K562 (cell line): Measurements from ENCODE around the gene CSMD2. TPM values are rescaled to one million over a fixed set of nuclear protein-coding genes. Genes with fewer than 3 reads are reported as not detected.

Experiments
- ATAC-seq: fragments of 200-7000 bp; cut with Tn5 transposase; 3 replicates; pipeline ENCODE4 v1.9.1; 2020; ENCODE audit warnings: moderate library complexity
- BruUV-seq: library from RNA; stranded (reverse); fragments of 400-500 nt; replicated peaks from 2 replicates; lab custom pipeline; 2021; lab: Mats Ljungman, UMichigan
- CTCF ChIA-PET: fragments of 300-600 bp; formaldehyde crosslinking; extraction: SDS; loops from one replicate; lab custom pipeline; 2021; ENCODE audit warnings: low intra/inter-chr PET ratio; lab: Yijun Ruan, JAX
- POLR2A ChIA-PET: fragments of 300-600, 350-650 bp; sonication (Branson Sonifier 250); formaldehyde crosslinking; extraction: SDS; loops from one replicate; lab custom pipeline; 2021; ENCODE audit warnings: antibody characterized with exemption, inconsistent platforms; lab: Yijun Ruan, JAX
- DNase-seq, 4 experiments: peaks; one replicate each; pipeline versions ENCODE4 v3.0.0 to v3.0.0-alpha.2; 2011 to 2018; ENCODE audit warnings: low spot score in 3 of 4, mixed read lengths in 3 of 4; ENCODE audit errors: extremely low read depth in 1 of 4
- FAIRE-seq: peaks from 2 replicates; lab custom pipeline; 2011; peaks lifted over from hg19 to GRCh38; lab: Jason Lieb, UNC
- H2AFZ ChIP-seq: 2 replicates; pipeline ENCODE4 v1.6.0; 2011; ENCODE audit warnings: low read depth, low read length, control low read depth, inconsistent platforms
- H3K27ac ChIP-seq: fragments of 200-600 bp; 3 replicates; pipeline ENCODE4 v1.8.0; 2011; ENCODE audit warnings: low read depth, mild to moderate bottlenecking, control low read depth, inconsistent platforms, low read length, moderate library complexity, mixed read lengths; ENCODE audit errors: extremely low read depth
- H3K27me3 ChIP-seq, 2 experiments: fragments of 300-600 bp in 1 of 2; 2 replicates in 1 of 2; 3 replicates in 1 of 2; pipeline versions ENCODE4 v1.6.0 to v1.8.0; 2011; ENCODE audit warnings: inconsistent platforms in 2 of 2, low read length in 2 of 2, mild to moderate bottlenecking in 1 of 2, mixed read lengths in 1 of 2, moderate library complexity in 1 of 2; ENCODE audit not compliant: control insufficient read depth in 2 of 2, insufficient read depth in 2 of 2
- H3K36me3 ChIP-seq: fragments of 300-600 bp; 3 replicates; pipeline ENCODE4 v1.8.0; 2011; ENCODE audit warnings: mild to moderate bottlenecking, low read length, inconsistent platforms; ENCODE audit not compliant: control insufficient read depth, insufficient read depth
- H3K4me1 ChIP-seq, 2 experiments: fragments of 200-600 bp in 1 of 2; replicated peaks in 1 of 2; 2 replicates in 1 of 2; 3 replicates in 1 of 2; pipeline versions ENCODE4 v1.5.1 to v1.8.0; 2011; ENCODE audit warnings: inconsistent platforms in 2 of 2, low read length in 2 of 2, mild to moderate bottlenecking in 1 of 2, mixed read lengths in 1 of 2, moderate library complexity in 1 of 2; ENCODE audit not compliant: control insufficient read depth in 2 of 2, insufficient read depth in 2 of 2
- H3K4me2 ChIP-seq: 2 replicates; pipeline ENCODE4 v1.6.1; 2011; ENCODE audit warnings: low read length, control low read depth, inconsistent platforms, mixed read lengths; ENCODE audit not compliant: insufficient read depth
- H3K4me3 ChIP-seq: fragments of 200-600 bp; sonication (generic), shearing (Covaris generic); 2 replicates; pipeline ENCODE4 v1.5.1; 2016; ENCODE audit warnings: control low read depth, inconsistent platforms
- H3K79me2 ChIP-seq: fragments of 200-600 bp; 3 replicates; pipeline ENCODE4 v1.8.0; 2011; ENCODE audit warnings: low read length, inconsistent platforms; ENCODE audit not compliant: control insufficient read depth, insufficient read depth
- H3K9ac ChIP-seq, 2 experiments: 2 replicates each; pipeline versions ENCODE4 v1.6.0 to v1.6.1; 2011; ENCODE audit warnings: low read depth in 2 of 2, low read length in 2 of 2, control low read depth in 1 of 2, inconsistent platforms in 1 of 2, mild to moderate bottlenecking in 1 of 2, mixed read lengths in 1 of 2; ENCODE audit not compliant: insufficient read depth in 1 of 2
- H3K9me1 ChIP-seq: one replicate; pipeline ENCODE4 v1.6.0; 2011; ENCODE audit warnings: inconsistent platforms, mild to moderate bottlenecking, low read length, moderate library complexity; ENCODE audit not compliant: control insufficient read depth, insufficient read depth
- H3K9me3 ChIP-seq: replicated peaks from 2 replicates; pipeline ENCODE4 v1.5.1; 2011; ENCODE audit warnings: low read depth, low read length, inconsistent platforms; ENCODE audit not compliant: control insufficient read depth, insufficient read depth
- H4K20me1 ChIP-seq: replicated peaks from 2 replicates; pipeline ENCODE4 v1.6.1; 2011; ENCODE audit warnings: low read length, inconsistent platforms, mixed read lengths; ENCODE audit not compliant: control insufficient read depth, insufficient read depth
- CAMTA2 ChIP-seq: fragments of 250-450 bp; sonication (Bioruptor Pico); conservative IDR thresholded peaks from 2 replicates; pipeline ENCODE4 v1.5.1; 2022
- ELK3 ChIP-seq: fragments of 450-650 bp; formaldehyde crosslinking; IDR thresholded peaks from 2 replicates; pipeline ENCODE4 v1.4.0; 2020; ENCODE audit warnings: mild to moderate bottlenecking
- HDAC1 ChIP-seq, 2 experiments: fragments of 450-650 bp; IDR thresholded peaks; 2 replicates each; pipeline ENCODE4 v1.6.1; 2016 to 2017; ENCODE audit warnings: inconsistent platforms in 1 of 2, mild to moderate bottlenecking in 1 of 2, moderate library complexity in 1 of 2
- MAFF ChIP-seq: IDR thresholded peaks from 2 replicates; pipeline ENCODE4 v1.6.1; 2012; ENCODE audit warnings: low read length, improper control_type of control experiment
- MYNN ChIP-seq, 2 experiments: sonication (generic); formaldehyde crosslinking in 1 of 2; IDR thresholded peaks; 2 replicates each; pipeline versions ENCODE4 v1.5.0 to v1.6.1; 2016 to 2020; ENCODE audit warnings: antibody characterized with exemption in 1 of 2, missing genetic modification reagents in 1 of 2
- NBN ChIP-seq: fragments of 450-650 bp; IDR thresholded peaks from 2 replicates; pipeline ENCODE4 v1.6.1; 2016; ENCODE audit warnings: low read depth, mild to moderate bottlenecking
- NFATC3 ChIP-seq: fragments of 450-650 bp; IDR thresholded peaks from 2 replicates; pipeline ENCODE4 v1.6.1; 2017; ENCODE audit warnings: mild to moderate bottlenecking
- SIRT6 ChIP-seq: IDR thresholded peaks from one replicate; pipeline ENCODE4 v1.6.1; 2012; ENCODE audit warnings: low read depth, mild to moderate bottlenecking, control low read depth, inconsistent platforms, low read length, moderate library complexity
- SMARCC2 ChIP-seq: fragments of 450-650 bp; IDR thresholded peaks from 2 replicates; pipeline ENCODE4 v1.6.1; 2017; ENCODE audit warnings: antibody characterized with exemption, moderate library complexity, mild to moderate bottlenecking, low read depth
- STAT6 ChIP-seq: sonication (generic); formaldehyde crosslinking; IDR thresholded peaks from 2 replicates; pipeline ENCODE4 v1.8.1; 2023; ENCODE audit warnings: mild to moderate bottlenecking, missing genetic modification reagents
- TBL1XR1 ChIP-seq, 2 experiments: IDR thresholded peaks; 2 replicates each; pipeline ENCODE4 v1.6.1; 2012; ENCODE audit warnings: improper control_type of control experiment in 2 of 2, low read length in 2 of 2, mild to moderate bottlenecking in 1 of 2
- THAP7 ChIP-seq: fragments of 250-450 bp; sonication (Bioruptor Pico); IDR thresholded peaks from 2 replicates; pipeline ENCODE4 v1.5.0; 2021
- ZBTB7A ChIP-seq: IDR thresholded peaks from 2 replicates; pipeline ENCODE4 v1.6.1; 2011; ENCODE audit warnings: low read depth, mild to moderate bottlenecking, low read length, moderate library complexity, borderline replicate concordance; ENCODE audit not compliant: control insufficient read depth
- ZNF274 ChIP-seq: IDR thresholded peaks from 2 replicates; pipeline ENCODE4 v1.6.1; 2011; ENCODE audit warnings: low read depth, mild to moderate bottlenecking, low read length, moderate library complexity, borderline replicate concordance
- ZNF644 ChIP-seq: fragments of 200-800 bp; sonication (Bioruptor generic); IDR thresholded peaks from 2 replicates; pipeline ENCODE4 v1.6.1; 2016; ENCODE audit warnings: low read depth, missing genetic modification characterization, missing compliant biosample characterization
- ZSCAN29 ChIP-seq: fragments of 450-650 bp; IDR thresholded peaks from 2 replicates; pipeline ENCODE4 v1.6.1; 2017
- WGBS: fragments of 100-300 bp; shearing (Covaris generic); methylation state at CpG from one replicate; pipeline ENCODE4 v1.1.6; 2016; ENCODE audit warnings: low coverage, mixed read lengths; ENCODE audit not compliant: insufficient coverage; ENCODE audit errors: missing lambda C conversion rate; 5-methylcytosine and 5-hydroxymethylcytosine counted together
- in situ Hi-C: fragments of 300-500 bp; cut with MboI; formaldehyde crosslinking; loops from 4 replicates; pipeline ENCODE4 v1.15.0; 2018; ENCODE audit warnings: inconsistent platforms, mixed read lengths
- intact Hi-C: fragments of 100-400 bp; cut with micrococcal nuclease; formaldehyde crosslinking; loops from 2 replicates; pipeline ENCODE4 v1.14.2; 2022
- polyA plus RNA-seq, 8 experiments: library from polyadenylated mRNA; depleted of rRNA in 4 of 8; stranded (reverse) in 5 of 8; unstranded in 3 of 8; fragments of >200 nt; fragmentation: Nextera tagmentation in 2 of 8; fragmentation: Illumina TruSeq in 1 of 8; extraction: Ambion mirVana in 2 of 8; extraction: Trizol in 1 of 8; gene quantifications; 2 replicates each; pipeline versions ENCODE4 v1.2.1 to v1.2.3, GENCODE V29; 2011 to 2014; ENCODE audit warnings: inconsistent platforms in 1 of 8, missing spikeins in 1 of 8
- total RNA-seq, 7 experiments: library from RNA; depleted of rRNA in 6 of 7; stranded (reverse); fragments of >200 nt in 6 of 7; fragmentation: Illumina TruSeq in 2 of 7; extraction: Trizol in 2 of 7; gene quantifications; 2 replicates each; pipeline versions ENCODE4 v1.2.1 to v1.2.3, GENCODE V29; 2011 to 2021; ENCODE audit warnings: low replicate concordance in 1 of 7

The CSMD2 gene
- total and polyA plus RNA-seq, 9 of the 15 experiments (the other 6 are each of a cell fraction or from before 2014, with no cell fraction given), result not detected

- WGBS, result 19% methylated on average over 3 of the region's 3 CpGs
- no TSS peak for BruUV-seq
- no peak overlapping the region for H3K27ac ChIP-seq
- ChIA-PET CTCF (no interaction called here), POLR2A (interaction anchor here (0.6 kb wide), 1 partner anchor 78 kb away, joined by 4 read pairs; no protein-coding TSS in a partner anchor)
- no peak overlapping the region for H3K4me3 ChIP-seq
- FAIRE-seq (no peak), DNase-seq (no peak), ATAC-seq (no peak)
- H3K36me3 ChIP-seq, result no peaks in the 10 kb centered on the region
- intact Hi-C loops (loop anchor here (5.0 kb wide), 1 partner anchor 252 kb away; no protein-coding TSS in a partner anchor), in situ Hi-C loops (no loop called here)
- no peak overlapping the region for H3K9ac ChIP-seq
- no peaks in the 10 kb centered on the region for H3K9me3 ChIP-seq
- no peaks in the 10 kb centered on the region for H4K20me1 ChIP-seq
- H3K4me1 ChIP-seq, result peaks cover 3 to 5% of the 10 kb centered on the region in 2 experiments; a peak in 3 of 5 replicates
- H3K4me2 ChIP-seq, result no peak overlapping the region
- TF ChIP-seq SMARCC2 (no peak), MYNN (IDR thresholded peaks at IDR 0.05) (no peak), MYNN (CRISPR knock-in tag; IDR thresholded peaks at IDR 0.05) (no peak), ELK3 (CRISPR knock-in tag) (no peak), CAMTA2 (no peak), ZBTB7A (no peak), THAP7 (no peak), NBN (no peak), SIRT6 (no peak), HDAC1 (IDR thresholded peaks at IDR 0.05) (no peak), STAT6 (no peak), NFATC3 (no peak), MAFF (no peak), ZSCAN29 (no peak), ZNF644 (tag) (no peak), ZNF274 (no peak), TBL1XR1 (IDR thresholded peaks at IDR 0.05; ENCODE audit: low read length in 2 of 2) (no peak)
- peaks cover 4% of the 10 kb centered on the region; the same call in 1 of the 3 replicates for H3K79me2 ChIP-seq
- H3K9me1 ChIP-seq, result no peaks in the 10 kb centered on the region
- no peak overlapping the region for H2AFZ ChIP-seq
- H3K27me3 ChIP-seq, result peaks cover 4 to 25% of the 10 kb centered on the region in 2 experiments; a peak in 3 of 5 replicates
Measured at GRCh38 chr1:33468967-33469366, 696.1 kb downstream of the CSMD2 start.
